ENCODE data around the gene CCR8.

- no peak for TF ChIP-seq CTCF (IDR thresholded peaks at IDR 0.05)
- no peak for TF ChIP-seq EZH2 (IDR thresholded peaks at IDR 0.05; ENCODE audit: borderline replicate concordance, insufficient read depth, low read depth, low read length, poor library complexity, severe bottlenecking)
These were observed 27.3 kb upstream of the CCR8 start for GRCh38 chr3:39302178-39302577.

Measured in B cell (primary cell).